ENCODE data around the gene MERTK.
"Not testable (repeated sequence)": the region's sequence is repeated elsewhere in the genome, so short reads cannot be mapped to it uniquely, and the experiment has no call there.

Gene MERTK

DNA sequence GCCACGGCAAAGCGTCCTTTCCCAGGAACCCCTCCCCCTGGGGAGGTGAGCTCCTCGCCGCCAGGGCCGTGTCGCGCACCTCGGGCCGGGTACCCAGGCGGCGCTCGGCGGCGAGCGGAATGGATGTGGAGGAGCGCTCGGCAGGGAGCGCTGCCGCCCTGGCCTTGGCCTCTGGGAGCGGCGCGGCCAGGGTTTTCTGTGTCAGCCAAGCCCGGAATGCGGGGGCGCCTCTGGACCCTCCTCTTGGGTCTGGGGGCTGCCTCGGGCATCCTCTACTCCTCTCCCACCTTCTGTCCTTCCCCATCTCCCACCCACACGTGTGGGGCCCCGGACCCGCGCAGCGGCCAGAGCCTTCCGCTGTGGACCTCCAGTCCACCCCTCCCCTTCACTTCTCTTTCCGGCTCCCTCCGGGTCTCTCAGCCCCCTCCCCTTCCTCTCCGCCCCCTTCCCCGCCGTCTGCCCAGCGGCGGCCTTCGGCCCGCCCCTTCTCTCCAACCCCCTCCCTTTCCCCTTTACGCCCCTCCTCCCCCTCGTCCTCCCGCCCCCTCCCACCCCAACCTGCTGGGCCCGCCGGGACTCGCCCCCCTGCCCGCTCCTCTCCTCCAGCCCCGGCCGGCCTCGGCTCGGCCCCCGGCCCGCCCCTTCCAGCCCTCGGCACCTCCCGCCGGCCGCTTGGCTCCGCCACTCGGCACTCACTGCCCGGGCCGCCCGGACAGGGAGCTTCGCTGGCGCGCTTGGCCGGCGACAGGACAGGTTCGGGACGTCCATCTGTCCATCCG is at the start of gene MERTK:
Gene MERTK, plus strand, starts transcription at position 684 of the 779 bp plus-strand sequence. CDS start 129 bp downstream, outside the sequence.
- peak; percentile 60 for DNase-seq

DNA sequence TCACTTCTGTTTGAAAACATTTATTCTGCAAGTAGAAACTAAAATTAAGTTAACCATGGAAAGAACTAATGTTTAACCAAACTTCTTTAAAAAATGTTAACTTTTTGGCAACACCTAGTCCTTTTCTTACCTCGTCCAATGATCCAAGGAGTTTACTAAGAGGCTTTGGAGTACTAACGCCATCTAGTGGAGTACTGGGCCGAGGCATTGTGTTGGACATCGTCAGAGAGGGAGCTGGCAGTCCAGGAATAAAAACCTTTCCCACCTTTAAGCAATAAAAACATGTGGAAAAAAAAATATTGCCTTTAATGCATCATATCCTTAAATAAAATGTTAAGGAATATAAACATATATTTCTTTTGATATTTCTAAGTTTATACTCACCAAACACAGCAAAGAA is 47.8 kb upstream of the MERTK start:
- DNase-seq = peak; percentile 10

DNA sequence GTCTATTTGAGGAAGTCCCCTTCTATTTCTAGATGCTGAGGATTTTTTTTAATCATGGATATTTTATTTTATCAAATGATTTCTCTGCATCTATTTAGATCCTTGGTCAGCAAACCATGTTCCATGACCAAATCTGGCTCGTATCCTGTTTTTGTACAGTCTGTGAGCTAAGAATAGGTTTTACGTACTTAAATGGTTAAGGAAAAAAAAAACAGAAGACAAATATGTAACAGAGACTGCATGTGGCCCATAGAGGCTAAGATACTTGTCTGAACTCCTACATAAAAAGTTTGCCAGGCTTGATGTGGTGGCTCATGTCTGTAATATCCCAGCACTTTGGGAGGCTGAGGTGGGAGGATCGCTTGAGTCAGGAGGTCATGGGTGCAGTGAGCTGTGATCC is 45.9 kb upstream of the MERTK start:
- not testable (repeated sequence) for DNase-seq

DNA sequence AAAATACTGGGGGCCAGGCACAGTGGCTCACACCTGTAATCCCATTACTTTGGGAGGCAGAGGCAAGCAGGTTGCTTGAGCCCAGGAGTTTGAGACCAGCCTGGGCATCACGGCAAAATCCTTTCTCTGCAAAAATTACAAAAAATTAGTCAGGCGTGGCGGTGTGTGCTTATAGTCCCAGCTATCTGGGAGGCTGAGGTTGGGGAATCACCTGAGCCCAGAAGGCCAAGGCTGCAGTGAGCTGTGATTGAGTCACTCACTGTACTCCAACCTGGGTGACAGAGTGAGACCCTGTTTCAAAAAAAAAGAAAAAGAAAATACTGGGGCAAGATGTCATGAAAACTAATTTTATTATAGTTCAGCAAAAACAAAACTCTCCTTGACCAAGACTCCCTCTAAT is 38.4 kb upstream of the MERTK start:
- not testable (repeated sequence) for DNase-seq

DNA sequence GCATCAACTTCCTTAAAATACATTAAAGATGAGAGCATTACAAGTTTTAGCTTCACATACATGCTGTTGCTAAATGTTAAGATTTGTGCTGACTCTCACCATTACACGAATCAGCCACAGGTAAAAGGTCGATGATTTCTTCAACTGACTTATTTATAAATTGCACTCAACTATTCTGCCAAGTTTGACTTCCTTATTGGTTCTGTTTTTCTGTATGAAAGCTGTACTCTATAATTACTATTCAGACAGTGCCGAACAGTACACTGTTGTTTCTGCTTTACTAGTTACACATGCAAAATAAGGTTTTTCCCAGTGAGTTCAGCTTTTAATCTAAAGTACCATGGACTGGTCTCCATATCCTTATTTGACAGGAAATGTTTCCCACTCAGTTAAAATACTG is 33.3 kb upstream of the MERTK start:
- DNase-seq = not testable (repeated sequence)

DNA sequence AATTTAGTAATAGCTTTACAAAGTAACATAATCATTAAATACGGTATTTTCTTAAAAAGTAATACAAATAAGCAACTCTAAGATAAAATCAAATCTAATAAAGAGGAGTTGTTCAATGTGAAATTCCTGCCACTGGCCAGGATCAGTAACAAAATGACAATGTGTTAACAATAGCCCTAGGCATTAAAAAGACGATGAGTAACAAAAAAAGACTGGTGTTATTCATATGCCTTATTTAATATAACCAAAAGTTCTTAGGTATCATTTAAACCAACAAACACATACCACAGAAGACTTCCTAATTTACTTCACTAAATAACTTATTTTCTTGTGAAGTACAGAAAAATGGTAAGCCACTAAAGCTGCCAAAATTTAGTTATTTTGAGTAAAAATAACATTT is 25.6 kb upstream of the MERTK start:
- not testable (repeated sequence) for DNase-seq

DNA sequence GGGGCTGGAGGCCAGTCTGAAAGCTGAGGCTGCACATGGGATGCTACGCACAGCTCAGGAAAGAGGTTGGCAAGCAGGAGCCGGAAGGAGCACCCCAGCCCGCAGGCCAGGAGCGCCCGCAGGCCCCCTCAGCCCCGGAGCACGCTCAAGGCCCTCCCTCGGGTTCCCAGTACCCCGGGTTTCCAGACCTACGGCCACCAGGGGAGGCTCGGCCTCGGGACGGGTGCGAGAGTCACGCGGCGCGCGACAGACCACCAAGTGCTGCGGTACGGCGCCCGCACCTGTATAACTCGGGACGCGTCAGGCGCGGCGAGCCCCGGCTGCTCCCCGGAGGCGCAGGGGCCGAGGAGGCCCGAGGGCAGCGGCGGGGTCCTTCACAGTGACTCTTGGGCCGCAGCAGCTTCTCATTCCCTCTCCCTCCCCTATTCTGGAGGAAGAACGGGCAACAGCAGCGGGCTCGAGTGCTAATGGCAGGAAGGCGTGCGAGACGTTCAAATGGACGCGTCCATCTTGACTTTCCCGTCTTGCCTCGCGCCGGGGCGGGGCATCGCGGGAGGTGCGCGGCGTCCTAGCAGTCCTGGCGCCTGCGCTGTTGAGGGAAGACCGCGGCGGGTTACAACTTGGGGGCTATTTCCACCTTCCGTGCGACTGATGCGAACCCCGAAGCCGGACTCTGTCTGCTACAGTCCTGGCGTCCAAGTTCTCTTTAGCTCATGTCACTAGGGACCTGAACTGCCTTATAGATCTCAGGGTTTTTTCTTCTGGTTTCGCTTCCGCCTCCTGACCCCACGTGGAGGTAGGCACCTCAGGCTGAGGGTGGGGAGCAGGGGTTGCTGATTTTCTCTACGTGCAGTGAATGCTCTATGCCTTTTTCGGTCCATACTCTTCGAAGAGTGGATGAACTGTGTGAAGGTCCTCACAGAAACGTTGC is 14.5 kb upstream of the MERTK start, which contains the start of gene ANAPC1:
Gene ANAPC1, minus strand, starts transcription at position 533 of the 931 bp plus-strand sequence. CDS start 3,368 bp downstream, outside the sequence.
- DNase-seq = peak; percentile 88

DNA sequence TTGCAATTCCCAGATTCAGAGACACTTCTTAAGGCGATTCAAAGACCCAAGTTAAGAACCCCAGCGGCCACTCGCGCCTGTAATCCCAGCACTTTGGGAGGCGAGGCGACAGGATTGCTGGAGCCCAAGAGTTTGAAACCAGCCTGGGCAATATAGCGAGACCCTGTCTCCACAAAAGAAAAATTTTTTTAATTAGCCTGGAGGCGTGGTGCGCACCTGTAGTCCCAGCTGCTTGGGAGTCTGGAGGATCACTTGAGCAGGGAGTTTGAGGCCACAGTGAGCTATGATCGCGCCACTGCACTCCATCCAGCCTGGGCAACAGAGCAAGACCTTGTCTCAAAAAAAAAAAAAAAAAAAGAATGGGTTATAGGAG is 13.8 kb upstream of the MERTK start:
- no peak for DNase-seq

DNA sequence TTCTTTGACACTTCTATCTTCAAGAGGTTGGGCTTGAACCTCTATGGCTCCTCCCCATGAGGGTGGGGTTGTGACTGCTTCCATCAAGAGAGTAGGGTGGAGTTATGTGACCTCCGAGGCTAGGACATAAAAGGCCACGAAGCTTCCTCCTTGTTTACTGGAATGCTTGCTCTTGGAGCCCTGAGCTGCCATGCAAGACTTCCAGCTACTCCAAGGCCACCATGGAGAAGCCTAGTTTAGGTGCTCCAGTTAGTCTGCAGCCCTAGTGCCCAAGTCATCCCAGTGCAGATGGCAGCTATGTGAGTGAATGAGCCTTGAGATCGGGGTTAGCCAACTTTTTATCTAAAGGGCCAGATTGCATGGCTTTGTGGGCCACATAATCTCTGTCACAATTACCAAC is 2.4 kb upstream of the MERTK start:
- no peak for DNase-seq

DNA sequence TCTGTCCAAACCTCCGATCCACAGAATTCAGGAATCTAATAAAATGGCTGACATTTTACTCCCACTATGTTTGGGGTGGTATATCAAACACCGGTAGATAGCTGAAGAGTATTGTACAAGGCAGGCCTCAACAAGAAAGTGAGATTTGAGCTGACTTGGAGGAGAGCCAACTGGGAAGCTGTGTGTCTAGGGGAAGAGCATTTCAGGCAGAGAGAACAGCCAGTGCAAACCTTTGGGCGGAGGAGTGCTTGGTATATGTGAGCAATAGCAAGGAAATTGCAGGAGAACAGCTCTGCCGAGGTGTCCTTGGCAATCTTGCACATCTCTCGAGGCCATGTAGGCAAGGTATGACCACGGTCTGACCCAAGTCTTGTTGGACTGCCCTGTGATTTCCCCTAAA is 1.8 kb upstream of the MERTK start:
- DNase-seq = no peak

DNA sequence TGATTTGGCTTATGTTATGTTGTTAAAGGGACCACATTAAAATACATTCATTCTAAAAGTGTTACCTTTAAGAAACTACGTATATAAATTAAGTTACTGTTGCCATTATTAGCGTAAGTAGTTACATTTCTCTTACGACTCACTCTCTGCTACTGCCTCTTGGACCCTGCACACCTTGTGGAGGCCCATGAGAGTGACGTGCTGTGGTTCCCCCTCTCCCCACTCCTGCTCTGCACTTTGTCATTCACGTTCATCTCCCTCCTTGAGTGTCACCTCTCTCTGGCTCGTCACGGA is 830 bp upstream of the MERTK start:
- DNase-seq = no peak

DNA sequence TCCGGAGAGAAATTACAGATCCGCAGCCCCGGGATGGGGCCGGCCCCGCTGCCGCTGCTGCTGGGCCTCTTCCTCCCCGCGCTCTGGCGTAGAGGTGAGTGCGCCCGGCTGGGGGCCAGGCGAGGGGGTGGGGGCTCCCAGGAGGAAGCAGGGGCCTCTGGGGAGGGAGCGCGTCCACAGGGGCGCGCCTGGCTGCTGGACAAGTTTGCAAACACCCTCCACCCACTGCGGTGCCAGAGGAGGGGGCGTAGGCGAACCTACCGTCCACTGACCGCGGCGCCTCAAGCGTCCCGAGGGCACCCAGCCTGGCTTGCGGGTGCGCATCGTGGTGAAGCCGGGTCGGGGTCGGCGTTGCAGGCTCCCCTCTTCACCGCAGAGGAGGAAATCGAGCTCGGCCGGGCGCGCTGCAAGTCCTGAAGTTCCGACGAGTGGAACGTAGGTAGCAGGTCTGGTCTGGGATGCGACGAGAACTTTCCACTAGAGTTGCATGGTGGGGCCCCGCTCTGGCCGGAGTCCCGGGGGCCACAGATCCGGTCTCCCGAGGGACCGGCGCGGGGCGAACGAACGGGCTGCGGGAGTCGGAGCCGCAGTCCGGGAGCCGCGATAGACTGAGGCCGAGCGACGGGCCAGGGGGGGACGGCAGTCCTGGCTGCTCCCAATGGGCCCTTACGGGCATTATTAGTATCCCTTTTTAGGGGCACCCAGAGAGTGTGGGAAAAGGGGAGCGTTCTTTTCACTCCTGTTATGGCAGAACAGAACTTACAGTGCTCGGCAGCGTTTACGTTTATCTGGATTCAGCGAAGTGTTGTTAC is 502 bp downstream of the MERTK start:
- no peak for DNase-seq

DNA sequence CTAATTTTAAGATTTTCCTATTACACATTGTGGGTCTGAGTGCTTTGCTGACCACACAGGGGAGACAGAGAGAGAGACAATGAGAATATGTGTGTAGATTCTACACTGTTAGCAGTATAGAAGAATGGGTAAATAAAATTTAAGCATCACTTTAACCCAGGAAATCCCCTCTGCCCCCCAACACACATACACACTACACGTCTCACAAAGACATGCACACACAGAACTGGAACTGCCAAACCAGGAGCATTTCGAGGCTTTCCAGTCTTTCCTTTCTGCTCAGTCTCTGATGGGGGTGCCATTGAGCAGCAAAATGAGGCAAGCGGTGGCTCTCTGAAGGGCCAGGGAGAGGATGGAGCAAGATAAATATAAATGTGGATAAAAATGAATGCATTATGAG is 2.5 kb downstream of the MERTK start:
- no peak for DNase-seq

DNA sequence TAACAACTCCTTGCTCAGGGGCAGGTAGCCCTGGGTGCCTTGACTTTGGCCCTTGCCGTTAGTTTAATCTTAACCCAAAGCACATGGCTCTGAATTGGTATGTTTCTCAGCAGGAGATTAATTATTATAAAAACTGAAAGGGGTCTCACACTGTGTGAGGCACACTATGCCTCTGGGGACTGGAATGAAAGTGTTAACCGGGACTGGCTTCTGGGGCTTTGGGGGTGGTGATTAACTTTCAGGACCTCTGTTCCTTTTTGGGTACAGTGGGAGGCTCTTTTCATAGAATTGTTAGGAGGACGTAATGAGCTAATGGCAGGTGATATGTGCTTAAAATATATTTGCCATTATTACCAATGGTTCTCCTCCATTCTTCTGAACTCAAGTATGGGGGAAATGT is 5.1 kb downstream of the MERTK start:
- no peak for DNase-seq

DNA sequence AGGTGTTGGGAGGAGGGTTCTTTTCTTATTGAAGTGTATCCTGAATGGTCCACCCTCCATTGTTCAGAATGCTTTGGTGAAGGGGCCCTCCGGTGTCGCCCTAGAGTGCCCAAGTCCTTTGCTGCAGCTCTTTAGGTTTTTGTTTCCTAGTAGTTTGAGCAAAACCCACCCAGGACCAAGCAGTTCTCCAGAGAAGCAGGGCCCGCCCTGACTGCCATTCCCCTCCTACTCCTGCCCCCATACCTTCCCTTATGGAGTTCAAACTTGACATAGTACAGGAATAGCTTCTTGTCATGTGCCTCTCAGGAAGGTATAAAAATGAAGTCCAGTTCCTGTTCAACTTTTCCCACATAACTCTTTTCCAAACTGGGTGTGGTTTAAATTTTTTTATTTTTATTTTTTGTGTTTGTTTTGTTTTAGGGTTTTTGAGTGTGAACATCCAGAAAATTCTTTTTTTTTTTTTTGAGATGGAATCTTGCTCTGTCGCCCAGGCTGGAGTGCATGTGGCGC is 5.6 kb downstream of the MERTK start:
- DNase-seq = no peak

DNA sequence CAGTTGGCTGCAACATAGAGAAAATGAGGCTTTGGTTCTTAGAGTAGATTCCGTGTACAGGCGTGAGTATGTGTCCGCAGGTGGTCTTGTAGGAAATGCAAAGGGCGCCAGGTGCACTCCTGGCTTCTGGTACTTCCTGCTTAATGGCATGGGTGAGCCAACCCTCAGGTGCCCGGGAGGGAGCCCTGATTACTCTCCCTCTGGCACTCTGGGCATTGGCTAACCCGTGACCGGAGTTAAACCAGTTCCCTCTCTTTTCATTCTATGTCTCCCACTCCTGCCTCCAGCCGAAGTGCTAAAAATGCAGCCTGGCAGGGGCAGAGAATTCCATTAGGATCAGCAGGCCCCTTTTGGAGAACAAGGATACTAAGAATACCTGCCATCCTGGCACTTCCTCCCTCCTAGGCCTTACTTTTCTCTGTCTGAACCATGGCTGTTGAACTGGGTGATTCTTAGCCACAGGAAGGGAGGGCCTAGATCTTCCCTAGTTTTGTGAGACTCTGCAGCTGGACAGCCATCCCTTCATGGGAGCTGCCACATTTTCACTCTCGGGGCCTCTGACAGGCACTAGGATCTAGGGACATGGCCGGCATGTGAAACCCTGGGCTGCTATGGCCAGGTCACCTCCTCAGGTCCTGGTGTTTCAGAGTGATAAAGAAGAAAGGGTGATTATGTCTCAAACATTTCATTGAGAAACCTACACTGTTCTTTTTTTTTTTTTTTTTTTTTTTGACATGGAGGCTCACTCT is 6.5 kb downstream of the MERTK start:
- no peak for DNase-seq

DNA sequence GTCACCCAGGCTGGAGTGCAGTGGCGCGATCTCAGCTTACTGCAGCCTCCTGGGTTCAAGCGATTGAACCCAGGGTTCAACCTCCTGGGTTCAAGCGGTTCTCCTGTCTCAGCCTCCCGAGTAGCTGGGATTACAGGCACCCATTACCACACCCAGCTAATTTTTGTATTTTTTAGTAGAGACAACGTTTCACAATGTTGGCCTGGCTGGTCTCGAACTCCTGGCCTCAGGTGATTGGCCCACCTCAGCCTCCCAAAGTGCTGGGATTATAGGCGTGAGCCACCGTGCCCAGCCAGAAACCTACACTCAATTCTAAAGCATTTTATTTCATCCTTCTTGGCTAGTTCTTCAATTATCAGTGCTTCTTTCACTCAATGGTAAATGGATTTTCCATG is 7.1 kb downstream of the MERTK start:
- not testable (repeated sequence) for DNase-seq

DNA sequence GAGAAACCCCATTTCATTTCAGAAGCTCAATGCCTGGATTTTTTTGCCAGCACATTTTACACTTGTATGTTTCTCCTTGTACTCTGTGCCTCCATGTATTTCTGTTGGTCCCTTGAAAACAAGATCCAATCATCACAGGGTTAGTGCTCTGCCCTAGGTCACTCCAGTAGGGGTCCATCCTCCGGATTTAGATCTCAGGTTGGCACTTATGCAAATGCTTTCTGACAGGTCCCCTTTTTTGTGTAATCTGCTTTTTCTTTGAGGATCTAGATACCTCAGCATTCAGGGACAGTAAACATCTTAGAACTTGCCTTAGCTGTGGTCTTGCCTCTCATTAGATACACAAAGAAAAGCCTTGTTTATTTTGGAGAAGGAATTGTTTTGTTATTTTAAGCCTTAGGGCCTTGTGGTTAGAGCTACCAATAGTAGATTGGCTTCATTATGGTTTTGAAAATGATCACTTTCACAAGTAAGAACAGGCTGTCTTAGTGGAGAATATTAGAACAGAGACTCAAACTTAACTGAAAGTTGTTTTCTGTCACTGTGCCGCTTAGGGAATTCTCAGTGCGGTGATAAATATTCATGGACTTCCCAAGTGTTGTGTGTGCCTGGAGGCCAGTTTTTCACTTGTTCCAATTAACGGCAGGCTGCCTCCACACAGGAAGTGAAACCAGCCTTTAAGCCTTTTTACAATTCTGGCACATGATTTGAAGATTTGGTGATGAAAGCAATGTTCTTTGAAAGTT is 7.8 kb downstream of the MERTK start:
- no peak for DNase-seq

DNA sequence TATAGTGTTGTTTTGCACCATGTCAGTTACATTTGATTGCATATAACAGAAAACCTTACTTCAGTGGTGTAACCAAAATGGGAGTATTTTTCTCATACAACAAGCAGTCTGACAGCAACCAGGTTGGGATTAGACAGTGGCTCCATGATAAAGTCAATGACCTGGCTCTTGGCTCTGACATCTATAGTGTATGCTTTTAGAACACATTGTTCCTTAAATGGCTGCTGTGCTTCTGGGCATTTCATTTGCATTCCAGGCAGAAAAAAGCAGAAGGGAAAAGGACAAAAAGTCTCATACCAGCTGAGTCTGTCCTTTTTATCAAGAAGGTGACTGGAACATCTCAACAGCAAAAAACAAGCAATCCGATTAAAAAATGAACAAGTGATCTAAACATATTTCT is 10.2 kb downstream of the MERTK start:
- no peak for DNase-seq

DNA sequence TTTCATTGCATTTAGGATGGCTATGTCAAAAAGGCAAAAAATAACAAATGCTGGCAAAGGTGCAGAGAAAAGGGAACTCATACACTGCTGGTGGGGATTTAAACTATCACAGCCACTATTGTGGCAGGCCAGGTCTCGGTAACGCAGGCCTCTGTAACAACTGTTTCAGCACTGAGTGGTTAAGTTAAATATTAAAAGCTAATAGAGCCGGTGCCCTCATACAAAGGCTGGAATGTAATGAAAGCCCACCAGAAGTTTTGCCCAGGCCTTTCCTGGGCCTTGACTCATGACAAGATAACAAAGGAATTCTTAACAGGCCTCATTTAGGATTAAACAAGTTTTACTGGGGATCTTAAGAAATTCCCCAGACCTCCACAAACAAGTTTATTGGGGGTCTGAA is 10.7 kb downstream of the MERTK start:
- DNase-seq = no peak

DNA sequence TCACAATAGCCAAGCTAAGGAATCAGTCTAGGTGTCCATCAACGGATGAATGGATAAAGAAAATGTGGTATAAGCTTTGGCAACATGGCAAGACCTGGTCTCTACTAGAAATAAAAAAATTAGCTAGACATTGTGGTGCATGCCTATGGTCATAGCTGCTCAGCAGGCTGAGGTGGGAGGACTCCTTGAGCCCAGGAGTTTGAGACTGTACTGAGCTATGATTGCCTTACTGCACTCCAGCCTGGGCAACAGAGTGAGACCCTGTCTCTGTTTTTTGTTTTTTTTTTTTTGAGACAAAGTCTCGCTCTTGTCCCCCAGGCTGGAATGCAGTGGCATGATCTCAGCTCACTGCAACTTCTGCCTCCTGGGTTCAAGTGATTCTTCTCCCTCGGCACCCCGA is 11.6 kb downstream of the MERTK start:
- not testable (repeated sequence) for DNase-seq
